OCI-M1 (cell line): Measurements from ENCODE around the gene FOLR1.

Experiments
- DNase-seq: peaks from one replicate; lab custom pipeline; 2025; lab: John Stamatoyannopoulos, UW

Gene FOLR1

GRCh38 chr11:72223615-72224563 lies 31.9 kb downstream of the FOLR1 start:
- peak; percentile 97 for DNase-seq

- peak; percentile 93 for DNase-seq
These were observed 32.8 kb downstream of the FOLR1 start, which contains the start of gene INPPL1 for GRCh38 chr11:72224564-72225410. Gene INPPL1, plus strand, starts transcription at chr11:72224767. Its CDS starts 218 bp downstream, at chr11:72224985.

DNA sequence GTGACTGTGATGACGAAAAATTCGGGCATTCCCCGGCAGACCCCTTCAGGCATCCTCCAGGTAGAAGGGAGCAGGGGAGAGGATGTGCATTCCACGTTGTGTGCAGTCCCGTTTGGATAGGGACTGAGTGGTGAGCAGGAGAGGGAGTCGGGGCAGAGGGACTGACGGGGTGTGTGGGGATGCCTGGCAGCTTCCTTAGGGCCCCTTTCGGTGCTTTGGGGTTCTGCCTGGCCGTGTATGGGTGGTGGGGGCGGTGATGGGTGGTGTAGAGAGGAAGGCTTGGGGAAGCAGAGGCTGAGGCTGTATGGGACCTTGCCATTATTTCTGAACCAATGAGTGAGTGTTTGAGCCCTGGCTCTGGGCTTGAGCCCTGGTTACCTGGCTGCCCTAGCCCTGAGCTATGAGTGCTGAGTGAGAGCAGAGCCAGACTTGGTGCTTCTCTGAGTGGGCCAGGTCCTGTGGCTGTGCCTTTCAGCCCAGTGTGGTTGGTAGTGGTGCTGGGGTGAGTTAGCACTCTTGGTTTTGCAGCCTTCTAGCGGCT lies 33.5 kb downstream of the FOLR1 start:
- DNase-seq = peak; percentile 82

- DNase-seq = no peak
These were observed 34.8 kb downstream of the FOLR1 start for GRCh38 chr11:72226701-72227100.

DNA sequence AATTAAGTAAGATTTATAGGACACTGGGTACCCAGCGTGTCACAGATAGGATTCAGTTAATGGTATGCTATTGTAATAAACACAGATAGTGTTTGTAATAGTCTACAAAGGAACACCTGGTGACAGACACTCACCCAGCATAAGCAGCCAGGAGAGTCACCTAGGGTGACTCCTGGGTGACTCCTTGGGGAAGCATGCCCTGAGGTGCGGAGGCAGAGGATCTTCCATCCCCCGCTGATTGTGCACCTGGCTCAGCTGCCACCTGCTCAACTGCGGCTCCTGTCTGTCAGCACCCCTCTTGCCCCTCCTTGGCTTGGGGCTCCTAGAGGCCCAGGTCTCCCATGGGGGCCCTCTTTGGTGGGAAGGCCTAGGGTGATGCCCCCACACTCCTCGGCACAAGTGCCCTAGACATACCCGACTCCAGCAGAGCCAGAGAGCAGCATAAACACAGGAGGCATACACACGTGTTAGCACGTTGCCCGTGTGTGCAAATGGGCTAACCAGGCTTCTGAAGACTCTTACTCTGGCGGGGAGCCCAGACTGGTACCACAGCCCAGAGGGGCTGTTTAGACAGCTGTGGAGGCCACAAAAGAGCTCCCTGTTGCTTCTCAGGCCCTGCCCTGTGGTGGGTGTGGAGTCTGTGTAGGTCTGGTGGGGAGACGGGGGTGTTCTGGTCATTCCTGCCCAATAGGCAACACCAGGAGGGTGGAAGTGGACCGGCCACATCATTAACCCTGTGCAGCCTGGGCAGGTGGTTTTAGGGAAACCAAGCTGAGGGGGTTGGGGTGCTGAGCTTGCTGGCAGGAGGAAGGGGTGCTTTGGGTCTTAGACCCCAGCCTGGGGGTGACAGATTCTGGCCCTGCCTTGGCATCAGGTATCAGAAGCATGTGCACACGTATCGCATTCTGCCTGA lies 35.6 kb downstream of the FOLR1 start:
- no peak for DNase-seq

- no peak for DNase-seq
These were observed 36.4 kb downstream of the FOLR1 start for GRCh38 chr11:72228229-72228843.

DNA sequence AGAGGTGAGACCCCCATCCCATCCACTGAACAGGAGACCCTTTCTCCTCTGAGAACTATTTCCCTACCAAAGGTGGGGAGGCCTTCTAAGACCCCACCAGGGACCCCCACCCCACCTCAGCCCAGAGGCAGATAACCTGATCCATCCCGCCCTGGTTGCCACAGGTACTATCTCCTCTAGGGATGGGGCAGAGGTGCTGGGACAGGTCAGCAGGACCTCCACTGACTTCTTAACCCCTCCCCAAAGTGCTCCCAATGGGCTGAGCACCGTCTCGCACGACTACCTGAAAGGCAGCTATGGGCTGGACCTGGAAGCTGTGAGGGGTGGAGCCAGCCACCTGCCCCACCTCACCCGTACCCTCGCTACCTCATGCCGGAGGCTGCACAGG lies 36.9 kb downstream of the FOLR1 start:
- DNase-seq = no peak

GRCh38 chr11:72229336-72229924 lies 37.5 kb downstream of the FOLR1 start:
- DNase-seq = no peak

GRCh38 chr11:72229925-72230763 lies 38.2 kb downstream of the FOLR1 start:
- DNase-seq = no peak

DNA sequence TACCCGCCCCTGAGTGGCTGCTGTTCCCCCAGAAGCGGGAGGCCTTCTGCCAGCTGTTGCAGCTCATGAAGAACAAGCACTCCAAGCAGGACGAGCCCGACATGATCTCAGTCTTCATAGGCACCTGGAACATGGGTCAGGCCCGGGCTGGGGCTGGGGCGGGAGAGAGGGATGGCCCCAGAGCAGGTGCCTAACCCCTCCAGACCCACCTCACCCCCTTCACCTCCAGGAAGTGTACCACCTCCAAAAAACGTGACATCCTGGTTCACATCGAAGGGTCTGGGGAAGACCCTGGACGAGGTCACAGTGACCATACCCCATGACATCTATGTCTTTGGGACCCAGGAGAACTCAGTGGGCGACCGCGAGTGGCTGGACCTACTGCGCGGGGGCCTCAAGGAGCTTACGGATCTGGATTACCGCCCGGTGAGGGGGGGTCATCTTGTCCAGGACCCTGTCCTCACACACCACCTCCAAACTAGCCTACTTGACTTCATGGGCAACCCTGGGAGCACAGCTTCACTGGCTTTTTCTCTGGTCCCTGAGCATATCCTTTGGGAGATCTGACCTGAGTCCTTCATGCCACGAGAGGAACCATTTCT lies 38.9 kb downstream of the FOLR1 start:
- no peak for DNase-seq

DNA sequence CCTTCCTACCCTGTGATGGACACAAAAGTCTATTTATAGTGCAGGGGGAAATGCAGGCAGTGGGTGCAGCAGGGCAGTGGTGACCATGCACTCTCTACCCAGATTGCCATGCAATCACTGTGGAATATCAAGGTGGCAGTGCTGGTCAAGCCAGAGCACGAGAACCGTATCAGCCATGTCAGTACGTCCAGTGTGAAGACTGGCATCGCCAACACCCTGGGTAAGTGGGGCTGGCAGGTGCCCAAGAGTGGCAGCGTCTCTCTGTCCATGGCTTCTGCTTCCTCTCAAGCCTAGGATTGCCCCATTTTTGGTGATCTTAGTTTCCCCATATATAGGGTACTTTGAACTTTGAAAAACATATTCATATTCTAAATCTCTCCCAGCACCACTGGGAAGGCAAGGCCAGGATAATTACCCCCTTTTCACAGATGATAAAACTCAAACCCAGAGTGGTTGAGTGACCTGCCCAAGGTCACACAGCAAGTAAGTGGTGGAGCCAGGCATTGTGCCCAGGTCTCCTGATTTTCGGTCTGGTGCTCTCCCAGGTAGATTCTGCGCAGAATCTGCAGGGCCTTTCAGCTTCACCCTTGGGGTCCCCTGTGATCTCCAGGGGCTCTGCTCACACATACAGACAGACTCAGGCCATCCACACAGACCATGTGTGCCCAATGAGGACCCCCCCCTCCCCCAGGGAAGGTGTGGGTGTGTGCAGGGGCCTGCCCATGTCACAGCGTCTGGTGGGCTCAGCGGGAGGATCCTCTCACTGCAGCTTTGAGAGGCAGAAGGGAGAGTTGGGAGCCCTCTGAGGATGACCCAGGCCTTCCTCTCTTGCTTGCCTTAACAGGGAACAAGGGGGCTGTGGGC lies 39.7 kb downstream of the FOLR1 start:
- no peak for DNase-seq

GRCh38 chr11:72232260-72233055 lies 40.5 kb downstream of the FOLR1 start:
- DNase-seq = no peak

DNA sequence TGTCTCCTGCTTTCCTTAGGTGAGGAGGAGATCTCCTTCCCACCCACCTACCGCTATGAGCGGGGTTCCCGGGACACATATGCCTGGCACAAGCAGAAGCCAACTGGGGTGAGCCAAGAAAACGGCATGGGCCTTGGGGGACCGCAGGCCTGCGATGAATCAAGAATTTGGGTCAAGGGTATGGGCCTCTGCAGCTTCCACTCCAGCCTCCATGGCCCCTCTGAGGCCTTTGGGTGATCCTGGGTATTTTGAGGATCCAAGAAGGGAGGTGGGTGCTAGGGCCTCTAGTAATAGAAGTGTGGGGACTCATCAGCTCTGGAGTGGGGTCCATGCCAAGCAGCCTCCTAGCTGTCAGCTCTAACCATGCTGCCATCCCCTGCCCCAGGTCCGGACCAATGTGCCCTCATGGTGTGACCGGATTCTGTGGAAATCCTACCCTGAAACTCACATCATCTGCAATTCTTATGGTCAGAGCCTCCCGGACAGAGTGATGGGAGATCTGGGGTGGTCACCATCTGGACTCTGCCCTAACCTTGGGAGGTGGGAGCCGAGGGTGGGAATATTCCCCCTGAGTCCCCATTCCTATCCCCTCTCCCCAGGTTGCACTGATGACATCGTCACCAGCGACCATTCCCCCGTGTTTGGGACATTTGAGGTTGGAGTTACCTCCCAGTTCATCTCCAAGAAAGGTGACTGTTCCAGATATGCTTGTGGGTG lies 41.3 kb downstream of the FOLR1 start:
- DNase-seq = no peak

- no peak for DNase-seq
These were observed 42.0 kb downstream of the FOLR1 start for GRCh38 chr11:72233773-72234513.

DNA sequence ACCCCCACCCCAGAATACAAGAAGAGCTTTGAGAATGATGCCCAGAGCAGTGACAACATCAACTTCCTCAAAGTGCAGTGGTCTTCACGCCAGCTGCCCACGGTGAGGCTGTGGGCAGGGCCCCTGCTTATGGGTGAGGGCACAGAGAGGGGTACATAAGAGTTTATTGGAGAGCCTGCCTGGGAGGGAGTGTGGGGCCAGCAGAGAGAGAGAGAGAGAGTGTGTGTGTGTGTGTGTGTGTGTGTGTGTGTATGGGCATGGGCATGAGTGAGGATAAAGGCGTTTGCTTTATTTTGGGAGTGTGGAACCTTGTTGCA lies 42.5 kb downstream of the FOLR1 start:
- DNase-seq = no peak

DNA sequence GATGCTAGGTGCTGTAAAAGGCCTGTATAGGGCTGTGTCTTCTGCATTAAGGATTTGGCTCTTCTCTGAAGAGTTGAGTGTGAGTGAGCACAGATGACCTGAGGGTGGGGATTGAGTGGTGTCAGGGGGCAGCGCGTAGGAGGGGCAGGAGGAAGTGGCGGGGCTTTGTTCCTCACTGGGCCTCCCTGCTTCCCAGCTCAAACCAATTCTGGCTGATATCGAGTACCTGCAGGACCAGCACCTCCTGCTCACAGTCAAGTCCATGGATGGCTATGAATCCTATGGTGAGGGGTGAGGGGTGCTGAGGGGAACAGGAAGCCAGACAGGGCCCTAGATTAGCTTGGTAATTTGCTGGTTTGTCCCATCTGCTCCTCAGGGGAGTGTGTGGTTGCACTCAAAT lies 43.0 kb downstream of the FOLR1 start:
- DNase-seq = no peak
